HG03135 (cell line): ENCODE measurements around the gene CUEDC2.

Experiments used
- ATAC-seq: cut with Tn5 transposase; IDR thresholded peaks from one replicate; pipeline ENCODE4 v1.9.1; 2021; ENCODE audit warnings: mild to moderate bottlenecking, moderate library complexity; ENCODE audit not compliant: unreplicated experiment

CUEDC2 gene

GRCh38 chr10:102425444-102425843 lies 6.9 kb downstream of the CUEDC2 start:
- ATAC-seq, result no peak

- no peak for ATAC-seq
These were observed 7.5 kb downstream of the CUEDC2 start for GRCh38 chr10:102424916-102425315.

- no peak for ATAC-seq
These were observed 8.2 kb downstream of the CUEDC2 start for GRCh38 chr10:102424145-102424544.

GRCh38 chr10:102423372-102423968 lies 8.9 kb downstream of the CUEDC2 start:
- no peak for ATAC-seq

- ATAC-seq, result no peak
These were observed 9.7 kb downstream of the CUEDC2 start for GRCh38 chr10:102422545-102423129.

GRCh38 chr10:102421757-102422512 lies 10.4 kb downstream of the CUEDC2 start:
- peak; percentile 3 for ATAC-seq

GRCh38 chr10:102421507-102421756 lies 10.9 kb downstream of the CUEDC2 start:
- ATAC-seq, result no peak

GRCh38 chr10:102420714-102421506 lies 11.5 kb downstream of the CUEDC2 start, which contains the start of gene FBXL15:
TSS of gene FBXL15 (plus strand) at chr10:102420836. CDS start at chr10:102421130, 294 bp downstream.
- ATAC-seq, result peak; percentile 69

GRCh38 chr10:102420181-102420713 lies 12.1 kb downstream of the CUEDC2 start:
- no peak for ATAC-seq

- ATAC-seq, result no peak
These were observed 12.8 kb downstream of the CUEDC2 start for GRCh38 chr10:102419269-102420180.

GRCh38 chr10:102418622-102419268 lies 13.6 kb downstream of the CUEDC2 start, which contains the start of gene PSD:
TSS of gene PSD (minus strand) at chr10:102418785. CDS start at chr10:102417038, 1,747 bp downstream.
- no peak for ATAC-seq

GRCh38 chr10:102416695-102417094 lies 15.7 kb downstream of the CUEDC2 start:
- ATAC-seq, result no peak

- no peak for ATAC-seq
These were observed 16.1 kb downstream of the CUEDC2 start for GRCh38 chr10:102416283-102416682.

- no peak for ATAC-seq
These were observed 17.6 kb downstream of the CUEDC2 start for GRCh38 chr10:102414749-102415148.

- ATAC-seq, result no peak
These were observed 18.4 kb downstream of the CUEDC2 start for GRCh38 chr10:102413806-102414561.

GRCh38 chr10:102413053-102413705 lies 19.2 kb downstream of the CUEDC2 start:
- no peak for ATAC-seq

GRCh38 chr10:102412293-102412692 lies 20.1 kb downstream of the CUEDC2 start:
- ATAC-seq, result no peak
